Fibroblast of villous mesenchyme (primary cell): ENCODE results near the gene VWCE. TPM values are rescaled to one million over a fixed set of nuclear protein-coding genes. Genes with fewer than 3 reads are reported as not detected.

Experiments used
- DNase-seq: peaks from one replicate; pipeline ENCODE4 v3.0.0-alpha.2; 2010; ENCODE audit warnings: low read depth
- H3K4me3 ChIP-seq: 2 replicates; pipeline ENCODE4 v1.5.1; 2011; ENCODE audit warnings: low read depth, mild to moderate bottlenecking, low read length
- CTCF ChIP-seq: IDR thresholded peaks from 2 replicates; pipeline ENCODE4 v1.5.1; 2012; ENCODE audit warnings: low read depth, mild to moderate bottlenecking, low read length; ENCODE audit not compliant: insufficient read depth
- total RNA-seq: library from RNA; depleted of rRNA; stranded (reverse); fragments of >200 nt; gene quantifications from 2 replicates; pipeline ENCODE4 v1.2.3, GENCODE V29; 2012

The VWCE gene, protein sequence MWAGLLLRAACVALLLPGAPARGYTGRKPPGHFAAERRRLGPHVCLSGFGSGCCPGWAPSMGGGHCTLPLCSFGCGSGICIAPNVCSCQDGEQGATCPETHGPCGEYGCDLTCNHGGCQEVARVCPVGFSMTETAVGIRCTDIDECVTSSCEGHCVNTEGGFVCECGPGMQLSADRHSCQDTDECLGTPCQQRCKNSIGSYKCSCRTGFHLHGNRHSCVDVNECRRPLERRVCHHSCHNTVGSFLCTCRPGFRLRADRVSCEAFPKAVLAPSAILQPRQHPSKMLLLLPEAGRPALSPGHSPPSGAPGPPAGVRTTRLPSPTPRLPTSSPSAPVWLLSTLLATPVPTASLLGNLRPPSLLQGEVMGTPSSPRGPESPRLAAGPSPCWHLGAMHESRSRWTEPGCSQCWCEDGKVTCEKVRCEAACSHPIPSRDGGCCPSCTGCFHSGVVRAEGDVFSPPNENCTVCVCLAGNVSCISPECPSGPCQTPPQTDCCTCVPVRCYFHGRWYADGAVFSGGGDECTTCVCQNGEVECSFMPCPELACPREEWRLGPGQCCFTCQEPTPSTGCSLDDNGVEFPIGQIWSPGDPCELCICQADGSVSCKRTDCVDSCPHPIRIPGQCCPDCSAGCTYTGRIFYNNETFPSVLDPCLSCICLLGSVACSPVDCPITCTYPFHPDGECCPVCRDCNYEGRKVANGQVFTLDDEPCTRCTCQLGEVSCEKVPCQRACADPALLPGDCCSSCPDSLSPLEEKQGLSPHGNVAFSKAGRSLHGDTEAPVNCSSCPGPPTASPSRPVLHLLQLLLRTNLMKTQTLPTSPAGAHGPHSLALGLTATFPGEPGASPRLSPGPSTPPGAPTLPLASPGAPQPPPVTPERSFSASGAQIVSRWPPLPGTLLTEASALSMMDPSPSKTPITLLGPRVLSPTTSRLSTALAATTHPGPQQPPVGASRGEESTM
- total RNA-seq, result 1.3 and 2.2 TPM in 2 replicates

GRCh38 chr11:61294717-61295595 is at the start of gene VWCE:
TSS of gene VWCE (minus strand) at chr11:61295316. CDS start at chr11:61295037, 279 bp downstream.
- DNase-seq, result peak; percentile 45
- peak within 1 kb of the TSS; percentile 63 for H3K4me3 ChIP-seq
- peak; percentile 30 for TF ChIP-seq CTCF

GRCh38 chr11:61343792-61344745 is 49.0 kb upstream of the VWCE start:
- DNase-seq, result no peak
- no peak overlapping the region for H3K4me3 ChIP-seq
- TF ChIP-seq CTCF, result no peak

- H3K4me3 ChIP-seq, result no peak overlapping the region
- no peak for TF ChIP-seq CTCF
- DNase-seq, result no peak
These were observed 47.2 kb upstream of the VWCE start for GRCh38 chr11:61342207-61342803.

DNA sequence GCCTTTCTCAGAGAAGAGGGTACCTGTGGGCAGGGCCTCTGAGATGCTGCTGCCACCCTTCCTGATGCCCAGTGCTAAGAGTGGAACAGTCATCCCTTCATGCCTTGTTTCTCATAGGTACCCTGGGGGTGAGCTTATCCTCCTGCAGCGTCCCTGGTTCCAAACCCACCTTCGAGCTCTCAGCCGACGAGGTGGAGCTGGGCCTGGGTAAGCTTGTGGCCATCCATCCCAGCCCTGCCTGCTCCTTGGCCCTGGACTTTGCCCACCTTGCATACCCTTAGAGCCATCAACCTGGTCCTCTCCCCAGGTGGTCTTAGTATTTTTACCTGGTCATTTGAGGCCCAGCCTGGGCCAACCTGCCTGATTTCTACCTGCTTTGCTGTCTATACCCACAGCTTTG is 46.6 kb upstream of the VWCE start:
- H3K4me3 ChIP-seq, result no peak overlapping the region
- TF ChIP-seq CTCF, result no peak
- DNase-seq, result no peak

DNA sequence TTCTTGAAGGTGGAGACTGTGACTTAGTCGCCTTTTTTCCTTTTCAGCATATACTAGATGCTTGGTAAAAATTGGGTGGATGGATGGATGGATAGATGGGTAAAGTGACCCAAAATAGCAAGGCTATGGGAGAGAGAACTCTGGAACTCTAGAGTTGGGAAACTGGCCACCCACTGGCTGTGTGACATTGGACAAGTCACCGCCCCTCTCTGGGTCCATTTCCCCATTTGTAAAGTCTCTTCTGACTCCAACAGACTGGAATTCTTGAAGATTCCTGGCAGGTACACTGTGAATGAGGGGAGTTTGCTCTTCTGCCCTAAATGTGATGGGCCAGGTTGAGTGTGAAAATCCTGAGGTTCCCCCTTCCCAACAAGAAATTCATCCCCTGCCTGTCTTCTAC is 45.9 kb upstream of the VWCE start:
- no peak overlapping the region for H3K4me3 ChIP-seq
- no peak for TF ChIP-seq CTCF
- no peak for DNase-seq
